SKM-1 treated with dmso at 0.1 percent for 144 hours (cell line): ENCODE measurements around the gene SLC34A1.
"Not testable (repeated sequence)": the region's sequence is repeated elsewhere in the genome, so short reads cannot be mapped to it uniquely, and the experiment has no call there.

Experiments used
- DNase-seq: peaks from one replicate; lab custom pipeline; 2025; ENCODE audit not compliant: unreplicated experiment; lab: John Stamatoyannopoulos, UW

Gene SLC34A1

DNA sequence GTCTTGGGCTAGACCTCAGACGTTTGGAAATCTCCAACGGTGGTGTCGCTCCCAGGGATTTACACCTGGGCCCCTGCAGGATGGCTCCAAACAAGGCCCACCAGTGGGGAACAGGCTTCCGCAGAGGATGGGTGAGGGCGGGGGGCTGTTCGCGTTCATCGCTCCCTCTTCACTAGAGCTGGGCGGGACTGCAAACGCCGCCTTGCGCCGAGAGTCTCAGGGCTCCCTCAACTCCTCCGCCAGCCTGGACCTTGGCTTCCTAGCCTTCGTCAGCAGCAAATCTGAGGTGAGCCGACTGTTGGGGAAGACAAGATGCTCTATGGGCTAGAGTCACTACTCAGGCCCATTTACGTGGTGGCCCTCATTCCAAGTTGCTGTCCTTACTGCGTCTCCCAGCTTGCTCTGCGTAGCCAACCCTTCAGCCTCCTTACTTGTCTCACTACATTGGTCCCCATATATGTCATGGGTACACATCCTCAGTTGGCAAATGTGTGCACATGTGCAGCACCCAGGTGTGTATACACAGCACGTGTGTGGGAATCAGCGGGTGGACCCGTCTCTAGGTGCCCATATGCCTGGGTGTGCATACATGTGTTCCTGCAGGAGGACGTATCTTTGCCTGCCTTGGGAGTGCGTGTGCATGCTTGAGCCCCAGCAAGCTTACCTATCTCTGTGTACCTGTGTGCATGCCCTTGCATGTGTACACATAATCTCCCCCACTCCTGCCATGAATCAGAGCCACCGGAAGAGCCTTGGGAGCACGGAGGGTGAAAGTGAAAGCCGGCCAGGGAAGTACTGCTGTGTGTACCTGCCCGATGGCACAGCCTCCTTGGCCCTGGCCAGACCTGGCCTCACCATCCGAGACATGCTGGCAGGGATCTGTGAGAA is 16.0 kb upstream of the SLC34A1 start:
- DNase-seq = no peak

DNA sequence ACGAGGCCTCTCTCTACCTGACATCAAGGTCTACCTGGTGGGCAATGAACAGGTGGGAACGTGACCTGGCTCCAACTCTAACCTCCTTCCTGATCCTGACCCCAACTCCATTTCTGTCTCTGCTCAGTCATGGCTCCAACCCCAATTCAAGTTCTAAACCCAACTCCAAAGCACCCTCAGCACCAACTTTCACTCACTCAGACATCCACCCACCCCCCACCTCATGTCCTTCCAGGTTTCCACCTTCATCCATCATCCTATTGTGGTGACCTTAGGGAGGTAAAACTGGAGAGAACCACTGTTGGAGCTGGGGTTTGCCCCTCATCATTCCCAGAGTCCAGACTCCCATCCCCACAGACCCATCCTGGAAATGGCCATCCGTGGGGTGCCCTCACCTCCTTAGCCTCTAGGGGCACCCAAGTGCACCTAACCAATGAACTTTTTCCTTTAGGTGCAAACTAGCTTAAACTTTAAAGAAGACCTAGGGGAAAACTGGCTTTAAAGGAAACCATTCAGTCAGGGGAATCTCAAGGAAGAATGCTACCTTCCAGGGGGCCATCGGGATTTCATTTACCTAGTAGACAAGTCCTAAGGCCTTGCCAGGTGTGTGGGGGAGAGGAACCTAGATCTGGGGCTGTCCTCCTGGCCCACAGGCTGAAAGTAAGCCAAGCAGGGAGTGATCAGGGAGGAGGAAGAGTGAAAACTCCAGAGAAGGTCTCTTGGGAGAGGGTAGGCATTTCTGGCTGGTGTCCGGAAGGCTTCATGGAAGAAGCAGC is 15.2 kb upstream of the SLC34A1 start:
- no peak for DNase-seq

DNA sequence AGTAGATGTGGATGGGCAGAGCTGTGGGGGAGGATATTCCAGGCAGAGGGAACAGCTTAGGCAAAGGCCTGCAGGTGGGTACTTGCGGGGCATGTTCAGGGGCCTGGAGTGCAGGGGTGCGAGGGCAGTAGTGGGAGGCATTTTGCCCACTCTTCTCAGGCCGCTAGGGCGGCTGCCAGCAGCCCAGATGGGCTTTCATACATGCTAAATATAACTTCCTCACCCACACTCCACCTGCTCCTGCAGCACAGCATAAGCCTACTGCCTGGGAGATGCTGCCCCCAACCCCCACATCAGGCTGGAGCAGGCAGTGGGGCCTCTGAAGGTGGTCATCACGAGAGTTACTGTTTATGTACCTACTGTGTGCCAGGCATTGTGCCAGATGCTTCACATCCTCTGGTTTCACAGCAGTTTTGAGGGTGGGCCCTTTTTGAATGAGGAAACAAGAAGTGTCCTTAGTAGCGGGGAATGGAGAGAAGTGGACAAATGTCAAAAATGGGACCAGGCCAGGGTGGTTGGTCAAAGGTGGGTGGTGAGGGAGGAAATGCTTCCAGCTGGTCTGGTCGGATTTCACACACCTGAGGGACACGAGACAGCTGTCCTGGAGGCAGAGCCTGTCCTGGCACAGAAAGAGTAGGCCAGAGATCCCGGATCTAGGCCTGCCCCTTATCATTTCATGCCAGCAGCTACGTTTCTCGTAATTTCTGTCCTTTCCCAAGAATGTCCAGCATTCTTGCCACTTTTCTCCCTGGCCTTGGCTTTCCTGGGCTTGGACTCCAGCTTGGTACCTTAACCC is 14.4 kb upstream of the SLC34A1 start:
- DNase-seq = no peak

DNA sequence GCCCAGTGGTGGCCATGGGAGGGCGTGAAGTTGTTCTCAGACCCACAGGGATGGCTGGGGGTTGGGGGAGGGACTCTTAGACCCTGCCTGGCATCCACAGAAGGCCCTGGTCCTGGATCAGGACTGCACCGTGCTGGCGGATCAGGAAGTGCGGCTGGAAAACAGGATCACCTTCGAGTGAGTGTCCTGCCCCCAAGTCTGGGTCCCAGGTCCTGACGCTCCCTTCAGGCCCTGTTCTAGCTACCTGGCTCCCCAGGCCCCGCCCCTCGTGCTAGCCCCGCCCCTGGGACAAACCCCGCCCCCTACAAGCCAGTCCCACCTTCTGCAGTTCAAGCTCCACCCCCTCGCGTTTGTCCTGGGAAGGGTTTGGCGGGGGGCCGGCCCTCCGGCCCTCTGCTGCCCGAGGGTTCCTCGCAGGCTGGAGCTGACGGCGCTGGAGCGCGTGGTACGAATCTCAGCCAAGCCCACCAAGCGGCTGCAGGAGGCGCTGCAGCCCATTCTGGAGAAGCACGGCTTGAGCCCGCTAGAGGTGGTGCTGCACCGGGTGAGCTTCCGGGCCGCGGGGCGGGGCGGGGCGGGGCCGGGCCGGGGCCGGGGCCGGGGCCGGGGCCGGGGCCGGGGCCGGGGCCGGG is 13.6 kb upstream of the SLC34A1 start:
- no peak for DNase-seq

DNA sequence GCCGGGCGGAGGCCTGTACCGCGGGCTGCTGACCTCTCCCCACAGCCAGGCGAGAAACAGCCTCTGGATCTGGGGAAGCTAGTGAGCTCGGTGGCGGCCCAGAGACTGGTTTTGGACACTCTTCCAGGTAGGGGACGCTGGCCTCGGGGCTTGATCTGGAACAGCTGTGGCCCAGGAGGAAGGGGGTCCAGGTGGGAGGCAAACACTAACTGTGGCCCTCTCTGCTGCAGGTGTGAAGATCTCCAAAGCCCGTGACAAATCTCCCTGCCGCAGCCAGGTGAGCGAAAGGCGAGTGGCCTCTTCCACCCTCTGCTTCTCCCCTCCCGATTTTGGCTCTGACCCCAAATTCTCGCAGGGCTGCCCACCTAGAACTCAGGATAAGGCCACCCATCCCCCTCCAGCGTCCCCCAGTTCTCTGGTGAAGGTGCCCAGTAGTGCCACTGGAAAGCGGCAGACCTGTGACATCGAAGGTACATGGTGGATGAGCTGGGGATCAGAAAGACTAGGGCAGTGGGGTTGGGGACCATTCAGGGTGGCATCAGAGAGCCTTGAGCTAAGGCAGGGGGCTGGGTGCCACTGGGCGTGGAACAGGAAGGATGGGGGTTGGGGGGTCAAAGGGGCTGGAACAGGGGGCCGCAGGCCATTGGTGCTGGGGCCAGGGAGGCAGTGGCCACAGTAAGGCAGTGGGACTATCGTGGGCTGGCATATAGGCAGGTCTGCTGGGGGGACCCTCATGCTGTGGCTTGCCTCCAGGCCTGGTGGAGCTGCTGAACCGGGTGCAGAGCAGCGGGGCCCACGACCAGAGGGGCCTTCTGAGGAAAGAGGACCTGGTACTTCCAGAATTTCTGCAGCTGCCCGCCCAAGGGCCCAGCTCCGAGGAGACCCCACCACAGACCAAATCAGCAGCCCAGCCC is 12.9 kb upstream of the SLC34A1 start:
- DNase-seq = no peak

DNA sequence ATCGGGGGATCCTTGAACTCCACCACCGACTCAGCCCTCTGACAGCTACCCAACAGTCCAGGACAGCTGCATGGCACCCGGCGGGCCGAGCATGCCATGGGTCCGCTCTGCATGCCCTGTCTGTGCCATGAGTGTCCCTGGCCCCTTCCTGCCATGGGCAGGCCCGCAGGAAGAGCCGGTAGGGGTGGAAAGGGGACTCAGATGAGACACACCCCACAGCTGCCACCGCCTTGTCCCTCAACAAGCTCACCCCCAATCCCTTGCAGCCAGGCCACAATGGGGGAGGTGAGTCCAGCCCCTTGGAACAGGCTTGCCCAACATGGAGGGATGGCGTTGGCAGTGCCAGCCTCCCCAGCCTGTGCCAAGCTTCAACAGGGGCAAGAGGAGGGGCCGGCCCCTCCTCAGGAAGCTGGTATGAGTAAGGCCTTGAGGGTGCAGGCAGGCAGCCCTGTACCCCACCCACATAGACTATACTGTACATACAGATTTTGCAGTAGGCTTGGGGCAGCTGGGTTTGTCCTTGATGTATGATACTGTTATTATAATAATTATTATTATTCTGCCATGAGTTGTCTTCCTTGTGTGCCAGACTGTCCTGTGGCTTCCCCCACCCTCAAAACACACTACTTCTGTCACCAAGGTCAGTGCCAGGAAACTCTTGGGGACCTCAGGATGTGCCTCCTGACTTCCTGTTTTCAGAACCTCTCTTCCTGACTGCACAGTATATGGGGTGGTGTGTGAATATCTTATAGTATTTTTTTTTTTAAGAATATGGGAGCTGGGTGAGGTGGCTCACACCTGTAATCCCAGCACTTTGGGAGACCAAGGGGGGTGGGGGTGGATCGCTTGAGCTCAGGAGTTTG is 12.0 kb upstream of the SLC34A1 start:
- DNase-seq = peak; percentile 16

DNA sequence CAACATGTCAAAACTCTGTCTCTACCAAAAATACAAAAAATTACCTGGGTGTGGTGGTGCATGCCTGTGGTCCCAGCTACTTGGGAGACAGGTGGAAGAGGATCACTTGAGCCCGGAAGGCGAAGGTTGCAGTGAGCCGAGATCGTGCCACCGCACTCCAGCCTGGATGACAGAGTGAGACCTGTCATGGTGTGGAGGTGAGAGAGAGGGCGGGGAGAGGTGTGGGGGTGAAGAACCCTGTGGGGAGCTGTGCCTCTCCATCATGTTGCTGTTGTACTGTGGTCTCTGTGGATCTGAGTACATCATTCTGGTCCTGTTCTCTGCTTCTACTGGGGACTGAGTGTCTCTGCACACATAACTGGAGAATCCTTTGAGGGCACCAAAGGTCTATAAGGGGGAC is 11.3 kb upstream of the SLC34A1 start:
- DNase-seq = no peak

DNA sequence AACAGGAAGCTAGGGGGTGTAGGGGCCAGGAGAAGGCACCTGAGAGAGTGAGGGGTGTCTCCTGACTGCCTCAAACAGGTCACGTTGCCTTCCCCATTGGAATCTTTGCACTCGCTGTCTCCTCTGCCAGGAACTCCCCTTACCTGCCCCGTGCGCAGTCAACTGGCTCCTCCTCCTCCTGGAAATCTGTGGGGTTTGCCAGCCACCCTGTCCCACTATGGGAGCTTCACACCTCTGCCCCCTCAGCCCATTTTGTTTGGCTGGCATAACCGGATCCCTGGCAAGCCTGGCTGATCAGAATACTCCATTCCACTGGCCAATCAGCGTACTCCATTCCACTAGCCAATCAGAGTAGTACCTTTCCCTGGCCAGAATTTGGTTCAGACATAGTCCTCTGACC is 10.4 kb upstream of the SLC34A1 start:
- no peak for DNase-seq

DNA sequence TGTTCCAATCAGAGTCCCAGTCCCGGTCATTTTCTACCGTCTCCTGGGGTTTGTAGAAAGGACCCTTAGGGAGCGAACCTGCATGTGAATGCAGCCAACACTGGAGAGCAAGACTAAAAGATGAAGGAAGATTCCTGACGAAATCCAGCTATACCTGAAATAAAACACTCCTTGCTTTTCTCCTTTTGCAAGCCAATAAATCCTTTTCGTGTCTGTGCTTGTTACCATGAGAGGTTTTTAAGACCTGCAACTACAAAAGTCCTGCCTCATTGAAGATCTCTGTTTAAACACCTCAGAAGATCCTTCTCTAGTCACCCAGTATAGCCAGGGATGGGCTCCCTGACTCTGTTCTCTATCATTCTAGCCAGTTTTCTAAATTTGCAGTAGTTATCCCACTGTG is 10.0 kb upstream of the SLC34A1 start:
- DNase-seq = no peak

DNA sequence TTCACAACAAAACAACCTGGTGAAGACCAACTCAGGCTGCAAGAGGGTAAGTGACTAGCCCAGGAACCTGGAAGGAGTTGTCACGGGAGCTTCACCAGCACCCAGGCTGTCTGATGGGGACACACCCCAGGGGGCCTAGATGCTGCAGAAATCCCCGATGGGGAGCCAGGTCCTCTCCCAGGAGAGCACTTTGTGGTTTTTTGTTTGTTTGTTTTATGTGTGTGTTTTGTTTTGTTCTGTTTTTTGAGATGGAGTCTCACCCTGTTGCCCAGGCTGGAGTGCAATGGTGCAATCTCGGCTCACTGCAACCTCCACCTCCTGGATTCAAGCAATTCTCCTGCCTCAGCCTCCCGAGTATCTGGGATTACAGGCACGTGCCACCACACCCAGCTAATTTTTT is 8.7 kb upstream of the SLC34A1 start:
- DNase-seq = not testable (repeated sequence)

DNA sequence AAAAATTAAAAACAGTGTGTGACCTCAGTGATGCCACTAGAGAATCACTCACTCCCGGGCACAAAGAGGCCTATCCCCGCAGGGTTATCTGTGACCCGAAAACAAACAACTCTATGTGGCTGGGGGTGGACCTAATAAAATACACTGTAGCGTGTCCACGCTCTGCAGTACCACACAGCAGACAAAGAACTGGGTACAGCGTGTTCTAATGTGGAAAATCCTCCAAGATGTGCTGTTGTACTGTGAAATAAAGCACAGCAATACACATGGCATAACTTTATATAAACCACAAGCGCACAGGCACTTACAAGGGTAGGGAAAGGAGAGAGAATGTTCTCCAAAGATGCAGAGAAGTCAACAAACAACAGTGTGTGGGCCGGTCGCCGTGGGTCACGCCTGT is 8.1 kb upstream of the SLC34A1 start:
- DNase-seq = no peak

DNA sequence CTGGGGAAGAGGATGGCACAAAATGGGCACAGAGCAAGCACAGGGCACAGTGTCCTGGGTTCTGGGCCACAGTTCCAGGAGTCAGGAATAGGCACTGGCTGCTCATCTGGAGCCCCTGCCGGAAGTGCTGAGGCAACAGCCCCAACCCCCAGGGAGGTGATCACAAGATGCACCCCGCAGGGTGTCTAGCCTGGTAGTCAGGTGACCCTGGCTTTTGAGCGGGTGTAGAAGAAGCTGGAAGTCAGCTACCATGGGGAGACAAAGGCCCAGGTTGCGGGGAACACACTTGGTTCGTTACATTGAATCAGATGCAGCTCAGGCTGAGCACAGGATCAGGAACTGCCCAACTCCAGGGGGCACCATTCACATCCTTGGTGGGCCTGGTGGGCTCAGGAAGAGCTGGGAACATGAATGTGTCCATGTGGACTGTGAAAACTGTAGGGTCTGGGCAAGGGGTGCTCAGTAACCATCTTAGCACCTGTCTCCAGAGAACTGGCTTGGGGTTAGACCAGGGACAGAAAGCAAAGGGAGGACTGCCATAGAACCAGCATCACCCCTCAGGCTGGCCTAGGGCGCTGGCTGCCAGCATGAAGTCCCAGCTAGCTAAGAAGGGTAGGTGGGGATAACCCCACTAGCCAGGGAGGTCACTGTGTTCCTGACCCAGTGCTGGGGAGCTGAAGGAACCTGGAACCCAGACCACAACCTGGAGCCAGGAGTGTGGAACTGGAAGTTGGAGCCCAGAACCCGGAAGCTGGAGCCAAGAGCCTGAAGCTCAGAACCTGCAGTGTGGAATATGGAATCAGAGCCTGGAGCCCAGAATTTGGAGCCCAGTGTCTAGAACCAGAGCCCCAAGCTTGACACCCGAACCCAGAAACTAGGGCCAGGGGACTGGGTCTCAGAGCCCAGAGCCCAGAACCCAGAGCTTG is 6.1 kb upstream of the SLC34A1 start:
- DNase-seq = no peak

DNA sequence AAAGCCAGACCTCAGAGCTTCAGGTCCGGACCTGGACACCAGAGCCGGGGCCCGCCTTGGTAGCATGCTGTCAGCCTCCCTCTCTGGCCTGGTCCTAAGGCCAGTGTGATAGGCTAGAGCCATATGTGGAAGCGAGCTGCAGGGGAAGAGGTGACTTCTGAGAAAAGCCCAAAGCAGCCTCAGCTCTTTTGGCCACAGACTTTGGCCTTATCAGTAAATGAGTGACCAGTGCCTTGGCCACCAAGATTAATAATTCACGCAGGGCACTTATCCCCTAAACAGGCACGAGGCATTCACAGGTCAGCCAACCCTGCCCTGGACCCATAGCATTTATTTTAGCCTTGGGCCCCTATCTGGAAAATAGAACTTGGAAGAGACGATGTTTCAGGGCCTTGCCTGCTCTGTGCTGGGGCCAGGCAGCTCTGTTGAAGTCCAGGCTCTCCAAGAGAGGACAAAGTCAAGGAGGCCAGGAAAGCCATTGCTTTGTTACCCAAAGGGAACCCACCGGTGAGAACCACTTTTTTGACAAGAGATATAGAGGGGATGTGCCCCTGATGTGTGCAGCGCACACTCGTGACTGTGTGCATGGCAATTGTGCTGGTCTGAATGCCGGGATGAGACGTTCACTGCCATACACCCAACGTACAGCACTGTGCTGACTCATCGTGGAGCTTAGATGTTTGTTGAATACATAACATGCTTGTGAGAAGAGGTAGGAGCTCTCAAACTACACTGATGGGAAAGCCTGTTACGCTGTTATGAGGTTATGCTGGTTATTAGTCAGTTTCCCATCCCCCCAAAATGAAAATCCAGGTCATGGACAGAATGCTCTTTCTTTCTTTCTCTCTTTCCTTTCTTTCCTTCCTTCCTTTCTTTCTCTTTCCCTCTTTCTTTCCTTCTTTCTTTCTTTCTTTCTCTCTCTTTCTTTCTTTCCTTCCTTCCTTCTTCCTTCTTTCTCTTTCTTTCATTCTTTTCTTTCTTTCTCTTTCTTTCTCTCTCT is 5.0 kb upstream of the SLC34A1 start:
- DNase-seq = no peak

DNA sequence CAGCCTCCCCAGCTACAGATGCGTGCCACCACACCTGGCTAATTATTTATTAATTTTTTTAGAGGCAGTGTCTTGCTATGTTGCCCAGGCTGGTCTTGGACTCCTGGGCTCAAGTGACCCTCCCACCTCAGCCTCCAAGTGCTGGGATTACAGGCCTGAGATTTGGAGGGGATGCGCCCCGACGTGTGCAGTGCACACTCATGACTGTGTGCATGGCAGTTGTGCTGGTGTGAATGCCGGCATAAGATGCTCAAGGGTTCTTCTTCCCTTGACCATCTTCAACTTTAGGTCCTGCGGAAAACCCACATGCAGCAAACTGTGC is 3.5 kb upstream of the SLC34A1 start:
- no peak for DNase-seq

DNA sequence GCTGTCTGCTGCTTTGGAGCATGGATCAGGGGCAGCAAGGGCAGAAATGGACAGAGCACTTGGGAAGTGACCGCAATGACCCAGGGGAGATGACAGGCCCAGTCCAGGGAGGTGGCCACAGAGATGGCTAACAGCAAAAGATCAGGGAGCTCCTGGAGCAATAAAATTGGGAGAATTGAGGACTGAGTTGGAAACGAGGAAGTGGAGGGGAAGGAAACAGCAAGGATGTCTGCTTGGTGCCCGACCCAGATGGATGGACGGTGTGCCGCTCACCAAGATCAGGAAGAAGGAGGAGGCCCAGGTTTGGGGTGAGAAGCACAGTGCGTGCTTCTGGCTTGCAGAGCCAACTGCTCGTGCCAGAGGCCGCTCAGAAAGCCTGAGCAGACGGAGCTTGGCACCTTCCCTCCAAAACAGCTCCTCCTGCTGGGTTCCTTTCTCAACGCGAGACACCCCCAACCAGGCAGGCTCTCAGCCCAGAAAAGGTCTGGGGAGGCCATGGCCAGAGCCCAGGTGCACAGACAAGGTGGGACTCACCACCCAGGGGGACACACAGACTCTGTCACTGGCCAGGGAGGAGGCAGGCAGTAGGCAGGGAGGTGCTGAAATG is 1.7 kb upstream of the SLC34A1 start:
- DNase-seq = no peak

DNA sequence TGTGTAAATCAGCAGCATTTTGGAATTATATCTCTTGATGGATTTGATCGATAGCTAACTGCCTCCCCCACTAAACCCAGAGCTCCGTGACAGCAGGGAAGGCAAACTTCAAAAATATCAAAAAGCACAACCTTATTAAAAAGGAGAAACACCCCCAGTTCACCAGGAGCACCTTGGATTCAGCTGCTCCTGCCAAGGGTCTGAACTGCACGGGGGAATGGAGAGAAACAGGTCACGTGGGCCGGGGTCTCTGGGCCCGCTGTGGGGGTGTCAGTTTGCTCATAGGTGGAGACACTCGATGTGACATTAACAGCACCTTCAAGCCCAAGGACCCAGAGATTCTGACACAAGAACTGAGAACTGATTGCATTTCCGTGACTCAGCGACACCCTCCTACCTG is 1.1 kb upstream of the SLC34A1 start:
- DNase-seq = no peak

DNA sequence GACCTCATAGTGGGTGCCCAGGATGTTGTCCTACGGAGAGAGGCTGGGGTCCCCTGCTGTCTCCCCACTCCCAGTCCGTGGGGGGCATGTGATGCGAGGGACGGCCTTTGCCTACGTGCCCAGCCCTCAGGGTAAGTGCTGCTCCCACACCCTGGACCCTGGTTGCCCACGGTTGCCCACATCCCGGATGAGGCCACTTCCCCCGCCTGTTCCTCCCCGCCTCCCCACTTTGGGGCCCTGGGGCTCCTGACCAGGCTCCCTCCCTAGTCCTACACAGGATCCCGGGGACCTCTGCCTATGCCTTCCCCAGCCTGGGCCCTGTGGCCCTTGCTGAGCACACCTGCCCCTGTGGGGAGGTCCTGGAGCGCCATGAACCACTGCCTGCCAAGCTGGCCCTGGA is 1.5 kb downstream of the SLC34A1 start:
- no peak for DNase-seq
